GM12878 (cell line): ENCODE measurements around the gene OR6B2. TPM values are rescaled to one million over a fixed set of nuclear protein-coding genes. Genes with fewer than 3 reads are reported as not detected.

ENCODE experiments used
- ATAC-seq: fragments of 200-7000 bp; cut with Tn5 transposase; 3 replicates; pipeline ENCODE4 v1.9.1; 2020; ENCODE audit warnings: mild to moderate bottlenecking, moderate library complexity
- BruUV-seq: library from RNA; stranded (reverse); fragments of 400-500 nt; replicated peaks from 2 replicates; lab custom pipeline; 2021; lab: Mats Ljungman, UMichigan
- CTCF ChIA-PET: fragments of 300-600 bp; sonication (Branson Sonifier 250); formaldehyde crosslinking; extraction: SDS; loops from one replicate; lab custom pipeline; 2021; ENCODE audit warnings: inconsistent platforms; lab: Yijun Ruan, JAX
- POLR2A ChIA-PET: fragments of 350-600 bp; formaldehyde crosslinking; extraction: SDS; loops from one replicate; lab custom pipeline; 2021; ENCODE audit warnings: inconsistent platforms; lab: Charles Lee
- RAD21 ChIA-PET: fragments of 300-600 bp; sonication (Branson Sonifier 250); formaldehyde crosslinking; loops from one replicate; lab custom pipeline; 2023; ENCODE audit warnings: antibody characterized with exemption; ENCODE audit not compliant: unreplicated experiment; lab: Charles Lee
- SMC1A ChIA-PET: fragments of 300-600 bp; sonication (Branson Sonifier 250); formaldehyde crosslinking; loops from one replicate; lab custom pipeline; 2023; ENCODE audit not compliant: unreplicated experiment, uncharacterized antibody; lab: Charles Lee
- DNase-seq: peaks from one replicate; pipeline ENCODE4 v3.0.0-alpha.2; 2011; ENCODE audit warnings: low read depth, low spot score
- FAIRE-seq: peaks from 3 replicates; lab custom pipeline; 2011; peaks lifted over from hg19 to GRCh38; lab: Jason Lieb, UNC
- H2AFZ ChIP-seq: 2 replicates; pipeline ENCODE4 v1.6.0; 2011; ENCODE audit warnings: low read depth, low read length, control low read depth; ENCODE audit not compliant: control insufficient read depth
- H3K27ac ChIP-seq: 2 replicates; pipeline ENCODE4 v1.5.1; 2011; ENCODE audit warnings: control low read depth; ENCODE audit not compliant: control insufficient read depth, insufficient read depth
- H3K27me3 ChIP-seq, 2 experiments: replicated peaks in 1 of 2; 2 replicates each; pipeline versions ENCODE4 v1.6.0 to v1.6.1; 2011; ENCODE audit warnings: low read length in 1 of 2; ENCODE audit not compliant: control insufficient read depth in 2 of 2, insufficient read depth in 2 of 2
- H3K36me3 ChIP-seq, 2 experiments: 2 replicates each; pipeline ENCODE4 v1.5.1; 2011; ENCODE audit warnings: low read length in 1 of 2; ENCODE audit not compliant: control insufficient read depth in 2 of 2, insufficient read depth in 2 of 2
- H3K4me1 ChIP-seq: 2 replicates; pipeline ENCODE4 v1.6.1; 2011; ENCODE audit warnings: mild to moderate bottlenecking, low read length, moderate library complexity, mixed read lengths; ENCODE audit not compliant: control insufficient read depth, insufficient read depth
- H3K4me2 ChIP-seq: 2 replicates; pipeline ENCODE4 v1.6.0; 2011; ENCODE audit warnings: control low read depth; ENCODE audit not compliant: control insufficient read depth, insufficient read depth
- H3K4me3 ChIP-seq: fragments of 200-600 bp; sonication (generic); 2 replicates; pipeline ENCODE4 v1.5.1; 2016
- H3K79me2 ChIP-seq: 2 replicates; pipeline ENCODE4 v1.6.0; 2011; ENCODE audit warnings: low read length; ENCODE audit not compliant: control insufficient read depth, insufficient read depth
- H3K9ac ChIP-seq: 2 replicates; pipeline ENCODE4 v1.8.0; 2011; ENCODE audit warnings: low read length, control low read depth, mixed read lengths; ENCODE audit not compliant: control insufficient read depth, insufficient read depth
- H3K9me3 ChIP-seq: replicated peaks from 3 replicates; pipeline ENCODE4 v1.5.1; 2011; ENCODE audit warnings: mild to moderate bottlenecking, low read length; ENCODE audit not compliant: control insufficient read depth, insufficient read depth
- H4K20me1 ChIP-seq: 2 replicates; pipeline ENCODE4 v1.6.0; 2011; ENCODE audit not compliant: control insufficient read depth, insufficient read depth
- BCL11A ChIP-seq: IDR thresholded peaks from 2 replicates; pipeline ENCODE4 v1.6.1; 2011; ENCODE audit warnings: low read depth, low read length
- CBFB ChIP-seq: IDR thresholded peaks from 2 replicates; pipeline ENCODE4 v1.6.1; 2016; ENCODE audit warnings: antibody characterized with exemption, low read depth
- CREM ChIP-seq: IDR thresholded peaks from 2 replicates; pipeline ENCODE4 v1.6.1; 2014; ENCODE audit warnings: antibody characterized with exemption, low read depth
- MXI1 ChIP-seq: fragments of 150-350 bp; IDR thresholded peaks from 2 replicates; pipeline ENCODE4 v1.6.1; 2011; ENCODE audit warnings: low read depth, mild to moderate bottlenecking, inconsistent platforms, low read length, improper control_type of control experiment
- NBN ChIP-seq: fragments of 450-650 bp; IDR thresholded peaks from 2 replicates; pipeline ENCODE4 v1.6.1; 2016
- NFXL1 ChIP-seq: fragments of 450-650 bp; IDR thresholded peaks from 2 replicates; pipeline ENCODE4 v1.6.1; 2017; ENCODE audit warnings: antibody characterized with exemption, mild to moderate bottlenecking, borderline replicate concordance
- POU2F2 ChIP-seq: IDR thresholded peaks from 3 replicates; pipeline ENCODE4 v1.6.1; 2011; ENCODE audit warnings: low read depth, mild to moderate bottlenecking, low read length, borderline replicate concordance
- RAD21 ChIP-seq: IDR thresholded peaks from 2 replicates; pipeline ENCODE4 v1.6.1; 2011; ENCODE audit warnings: mild to moderate bottlenecking, low read depth, low read length, moderate library complexity; ENCODE audit not compliant: insufficient read depth
- SREBF2 ChIP-seq: IDR thresholded peaks from 2 replicates; pipeline ENCODE4 v1.6.1; 2012; ENCODE audit warnings: mild to moderate bottlenecking, low read length
- STAT1 ChIP-seq: fragments of 450-650 bp; conservative IDR thresholded peaks from 2 replicates; pipeline ENCODE4 v1.6.1; 2014; ENCODE audit warnings: antibody characterized with exemption, mild to moderate bottlenecking
- SUPT20H ChIP-seq: IDR thresholded peaks from 2 replicates; pipeline ENCODE4 v1.6.1; 2011; ENCODE audit warnings: low read depth, mild to moderate bottlenecking, low read length, moderate library complexity, borderline replicate concordance; ENCODE audit not compliant: control insufficient read depth
- TCF7 ChIP-seq: IDR thresholded peaks from 2 replicates; pipeline ENCODE4 v1.6.1; 2014; ENCODE audit warnings: antibody characterized with exemption, borderline replicate concordance
- WGBS: methylation state at CpG from one replicate; pipeline ENCODE4 v1.1.6; 2016; ENCODE audit warnings: low lambda C conversion rate; ENCODE audit not compliant: insufficient replicate concordance, insufficient coverage; ENCODE audit errors: missing lambda C conversion rate; 5-methylcytosine and 5-hydroxymethylcytosine counted together
- in situ Hi-C: fragments of 300-500 bp; cut with MboI; formaldehyde crosslinking; loops from 9 replicates; pipeline ENCODE4 v1.14.3; 2018; ENCODE audit warnings: mixed read lengths
- intact Hi-C: fragments of 100-400 bp; cut with micrococcal nuclease; formaldehyde crosslinking; loops from one replicate; pipeline ENCODE4 v1.14.2; 2022; ENCODE audit not compliant: unreplicated experiment
- polyA plus RNA-seq, 11 experiments: library from polyadenylated mRNA; depleted of rRNA in 4 of 11; unstranded in 6 of 11; stranded (reverse) in 5 of 11; fragments of >200 nt; fragmentation: Nextera tagmentation in 4 of 11; fragmentation: Illumina TruSeq in 1 of 11; extraction: Ambion mirVana in 4 of 11; extraction: Trizol in 1 of 11; gene quantifications; 1 replicate in 1 of 11; 2 replicates in 10 of 11; pipeline versions ENCODE4 v1.2.1 to v1.2.3, GENCODE V29; 2011 to 2016; ENCODE audit warnings: inconsistent platforms in 2 of 11, missing spikeins in 2 of 11, low read depth in 1 of 11
- total RNA-seq, 4 experiments: library from RNA; depleted of rRNA in 3 of 4; stranded (reverse); fragments of >200 nt in 3 of 4; fragmentation: Illumina TruSeq in 1 of 4; extraction: Trizol in 1 of 4; gene quantifications; 2 replicates each; pipeline versions ENCODE4 v1.2.1 to v1.2.3, GENCODE V29; 2013 to 2021
- TF ChIP-seq, protein P1 (sequence below): fragments of 450-650 bp; IDR thresholded peaks from 2 replicates; pipeline ENCODE4 v1.6.1; 2018; ENCODE audit warnings: mild to moderate bottlenecking, low read depth, moderate library complexity; ENCODE audit not compliant: partially characterized antibody
- TF ChIP-seq, protein P2 (sequence below): IDR thresholded peaks from 2 replicates; pipeline ENCODE4 v1.6.1; 2012; ENCODE audit warnings: low read depth, low read length, improper control_type of control experiment
- TF ChIP-seq, protein P3 (sequence below): IDR thresholded peaks from 2 replicates; pipeline ENCODE4 v1.6.1; 2011; ENCODE audit warnings: mild to moderate bottlenecking, low read depth, low read length, moderate library complexity; ENCODE audit not compliant: insufficient replicate concordance

OR6B2 gene
- total and polyA plus RNA-seq, 10 of the 15 experiments (the other 5 are each of a cell fraction or from before 2014, with no cell fraction given) = not detected

DNA sequence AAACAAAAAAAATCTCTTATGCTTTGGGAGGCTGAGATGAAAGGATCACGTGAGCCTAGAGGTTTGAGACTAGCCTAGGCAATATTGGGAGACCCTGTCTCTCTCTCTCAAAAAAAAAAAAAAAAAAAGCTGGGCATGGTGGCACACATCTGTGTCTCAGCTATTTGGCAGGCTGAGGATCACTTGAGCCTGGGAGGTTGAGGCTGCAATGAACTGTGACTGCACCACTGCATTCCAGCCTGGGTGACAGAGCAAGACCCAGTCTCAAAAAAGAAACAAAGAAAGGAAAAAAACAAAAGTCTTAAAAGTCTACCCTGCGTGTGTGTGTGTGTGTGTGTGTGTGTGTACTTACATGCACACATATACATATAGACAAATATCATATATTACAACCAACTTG lies 48.4 kb upstream of the OR6B2 start:
- no peak for TF ChIP-seq NFXL1
- TF ChIP-seq CBFB = no peak
- TF ChIP-seq SREBF2 = no peak
- TF ChIP-seq TCF7 = no peak
- TF ChIP-seq, all 136 proteins: peak for 0
- FAIRE-seq = no peak
- no peak for DNase-seq
- Histone ChIP-seq H3K4me2 (no peak overlapping the region), H3K9ac (no peak overlapping the region), H3K36me3 (no peaks in the 10 kb centered on the region), H3K9me3 (no peaks in the 10 kb centered on the region; the same call in 1 of the 3 replicates), H3K79me2 (no peaks in the 10 kb centered on the region), H3K4me1 (no peaks in the 10 kb centered on the region), H3K4me3 (no peak overlapping the region), H4K20me1 (no peaks in the 10 kb centered on the region), H3K27ac (no peak overlapping the region), H3K27me3 (peaks cover 0 to 2% of the 10 kb centered on the region in 2 experiments; a peak in 1 of 4 replicates), H2AFZ (no peak overlapping the region)
- WGBS = 0% methylated on average over 2 of the region's 2 CpGs
- no TSS peak for BruUV-seq
- in situ Hi-C loops (no loop called here), intact Hi-C loops (no loop called here)
- ChIA-PET RAD21 (no interaction called here), SMC1A (no interaction called here), POLR2A (no interaction called here), CTCF (no interaction called here)
- ATAC-seq = no peak

DNA sequence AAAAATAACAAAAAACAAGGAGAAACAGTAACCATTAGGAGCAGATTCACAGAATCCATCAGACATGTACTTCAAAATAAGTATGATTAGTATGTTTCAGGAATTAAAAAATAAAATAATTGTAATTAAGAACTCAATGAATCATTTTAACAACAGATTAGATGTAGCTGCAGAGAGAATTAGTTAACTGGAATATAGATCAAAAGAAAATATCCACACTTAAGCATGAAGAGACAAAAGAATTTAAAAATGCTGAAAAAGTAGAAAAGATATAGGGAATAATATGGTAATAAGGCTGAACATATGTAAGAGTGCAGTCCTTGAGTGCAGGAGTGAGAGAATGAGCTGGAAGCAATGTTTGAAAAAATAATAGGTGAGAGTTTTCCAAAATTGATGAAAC lies 47.2 kb upstream of the OR6B2 start:
- H3K79me2 ChIP-seq = no peaks in the 10 kb centered on the region
- RAD21 ChIA-PET = no interaction called here
- intact Hi-C loops = no loop called here
- TF ChIP-seq, protein P1, sequence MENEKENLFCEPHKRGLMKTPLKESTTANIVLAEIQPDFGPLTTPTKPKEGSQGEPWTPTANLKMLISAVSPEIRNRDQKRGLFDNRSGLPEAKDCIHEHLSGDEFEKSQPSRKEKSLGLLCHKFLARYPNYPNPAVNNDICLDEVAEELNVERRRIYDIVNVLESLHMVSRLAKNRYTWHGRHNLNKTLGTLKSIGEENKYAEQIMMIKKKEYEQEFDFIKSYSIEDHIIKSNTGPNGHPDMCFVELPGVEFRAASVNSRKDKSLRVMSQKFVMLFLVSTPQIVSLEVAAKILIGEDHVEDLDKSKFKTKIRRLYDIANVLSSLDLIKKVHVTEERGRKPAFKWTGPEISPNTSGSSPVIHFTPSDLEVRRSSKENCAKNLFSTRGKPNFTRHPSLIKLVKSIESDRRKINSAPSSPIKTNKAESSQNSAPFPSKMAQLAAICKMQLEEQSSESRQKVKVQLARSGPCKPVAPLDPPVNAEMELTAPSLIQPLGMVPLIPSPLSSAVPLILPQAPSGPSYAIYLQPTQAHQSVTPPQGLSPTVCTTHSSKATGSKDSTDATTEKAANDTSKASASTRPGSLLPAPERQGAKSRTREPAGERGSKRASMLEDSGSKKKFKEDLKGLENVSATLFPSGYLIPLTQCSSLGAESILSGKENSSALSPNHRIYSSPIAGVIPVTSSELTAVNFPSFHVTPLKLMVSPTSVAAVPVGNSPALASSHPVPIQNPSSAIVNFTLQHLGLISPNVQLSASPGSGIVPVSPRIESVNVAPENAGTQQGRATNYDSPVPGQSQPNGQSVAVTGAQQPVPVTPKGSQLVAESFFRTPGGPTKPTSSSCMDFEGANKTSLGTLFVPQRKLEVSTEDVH = no peak
- no peak for TF ChIP-seq MXI1
- TF ChIP-seq, protein P2, sequence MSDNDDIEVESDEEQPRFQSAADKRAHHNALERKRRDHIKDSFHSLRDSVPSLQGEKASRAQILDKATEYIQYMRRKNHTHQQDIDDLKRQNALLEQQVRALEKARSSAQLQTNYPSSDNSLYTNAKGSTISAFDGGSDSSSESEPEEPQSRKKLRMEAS = no peak
- no peak for TF ChIP-seq SUPT20H
- TF ChIP-seq STAT1 = no peak
- TF ChIP-seq CREM = no peak
- TF ChIP-seq RAD21 = no peak
- TF ChIP-seq, protein P3, sequence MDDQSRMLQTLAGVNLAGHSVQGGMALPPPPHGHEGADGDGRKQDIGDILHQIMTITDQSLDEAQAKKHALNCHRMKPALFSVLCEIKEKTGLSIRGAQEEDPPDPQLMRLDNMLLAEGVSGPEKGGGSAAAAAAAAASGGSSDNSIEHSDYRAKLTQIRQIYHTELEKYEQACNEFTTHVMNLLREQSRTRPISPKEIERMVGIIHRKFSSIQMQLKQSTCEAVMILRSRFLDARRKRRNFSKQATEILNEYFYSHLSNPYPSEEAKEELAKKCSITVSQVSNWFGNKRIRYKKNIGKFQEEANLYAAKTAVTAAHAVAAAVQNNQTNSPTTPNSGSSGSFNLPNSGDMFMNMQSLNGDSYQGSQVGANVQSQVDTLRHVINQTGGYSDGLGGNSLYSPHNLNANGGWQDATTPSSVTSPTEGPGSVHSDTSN = no peak
- no peak for TF ChIP-seq POU2F2
- no peak for TF ChIP-seq NBN
- no peak for TF ChIP-seq BCL11A
- TF ChIP-seq, all 136 proteins: peak for 0
- SMC1A ChIA-PET = no interaction called here
- BruUV-seq = no TSS peak
- peaks cover 0 to 2% of the 10 kb centered on the region in 2 experiments; a peak in 1 of 4 replicates for H3K27me3 ChIP-seq
- no peak overlapping the region for H2AFZ ChIP-seq
- no peak for DNase-seq
- H3K27ac ChIP-seq = no peak overlapping the region
- H3K36me3 ChIP-seq = no peaks in the 10 kb centered on the region
- CTCF ChIA-PET = interaction anchor here (1.0 kb wide), 1 partner anchor 16 kb away, joined by 4 read pairs; no protein-coding TSS in a partner anchor
- POLR2A ChIA-PET = no interaction called here
- no peaks in the 10 kb centered on the region; the same call in 1 of the 3 replicates for H3K9me3 ChIP-seq
- in situ Hi-C loops = no loop called here
- ATAC-seq = no peak
- no peak overlapping the region for H3K4me3 ChIP-seq
- H3K4me1 ChIP-seq = no peaks in the 10 kb centered on the region
- H3K4me2 ChIP-seq = no peak overlapping the region
- FAIRE-seq = no peak
- H4K20me1 ChIP-seq = no peaks in the 10 kb centered on the region
- no peak overlapping the region for H3K9ac ChIP-seq
